Astrocyte (in vitro differentiated cells and primary cell): Measurements from ENCODE around the gene ELMO1. TPM values are rescaled to one million over a fixed set of nuclear protein-coding genes. Genes with fewer than 3 reads are reported as not detected.

Source experiments
- DNase-seq: peaks from one replicate; pipeline ENCODE4 v3.0.0-alpha.2; 2010; ENCODE audit warnings: low read depth
- FAIRE-seq: peaks from 2 replicates; lab custom pipeline; 2011; peaks lifted over from hg19 to GRCh38; lab: Jason Lieb, UNC
- H2AFZ ChIP-seq: 2 replicates; pipeline ENCODE4 v1.6.0; 2012; ENCODE audit warnings: low read depth, low read length, inconsistent platforms
- H3K27ac ChIP-seq: 2 replicates; pipeline ENCODE4 v1.5.1; 2011; ENCODE audit warnings: low read depth, low read length, inconsistent platforms
- H3K27me3 ChIP-seq: 2 replicates; pipeline ENCODE4 v1.6.0; 2011; ENCODE audit warnings: low read length, inconsistent platforms; ENCODE audit not compliant: insufficient read depth
- H3K36me3 ChIP-seq: 2 replicates; pipeline ENCODE4 v1.5.1; 2011; ENCODE audit warnings: low read length, inconsistent platforms; ENCODE audit not compliant: insufficient read depth
- H3K4me1 ChIP-seq: 2 replicates; pipeline ENCODE4 v1.5.1; 2011; ENCODE audit warnings: low read length, inconsistent platforms; ENCODE audit not compliant: insufficient read depth
- H3K4me2 ChIP-seq: 2 replicates; pipeline ENCODE4 v1.6.0; 2012; ENCODE audit warnings: low read length, inconsistent platforms
- H3K4me3 ChIP-seq: 2 replicates; pipeline ENCODE4 v1.5.1; 2011; ENCODE audit warnings: low read depth, mild to moderate bottlenecking, low read length, inconsistent platforms; ENCODE audit not compliant: insufficient read depth
- H3K79me2 ChIP-seq: 2 replicates; pipeline ENCODE4 v1.6.0; 2012; ENCODE audit warnings: mild to moderate bottlenecking, low read length, inconsistent platforms; ENCODE audit not compliant: insufficient read depth
- H3K9ac ChIP-seq: 2 replicates; pipeline ENCODE4 v1.6.0; 2012; ENCODE audit warnings: mild to moderate bottlenecking, low read length, inconsistent platforms
- H3K9me3 ChIP-seq: 2 replicates; pipeline ENCODE4 v1.5.1; 2012; ENCODE audit warnings: low read depth, mild to moderate bottlenecking, low read length, inconsistent platforms; ENCODE audit not compliant: insufficient read depth
- H4K20me1 ChIP-seq: 2 replicates; pipeline ENCODE4 v1.6.0; 2012; ENCODE audit warnings: low read length, inconsistent platforms; ENCODE audit not compliant: insufficient read depth
- H3K27ac Mint-ChIP-seq: one replicate; pipeline ENCODE4 v1.8.0; 2021; ENCODE audit warnings: mild to moderate bottlenecking, mixed read lengths; ENCODE audit not compliant: unreplicated experiment
- H3K27me3 Mint-ChIP-seq: one replicate; pipeline ENCODE4 v1.8.0; 2021; ENCODE audit warnings: low read depth, mixed read lengths; ENCODE audit not compliant: unreplicated experiment
- H3K36me3 Mint-ChIP-seq: one replicate; pipeline ENCODE4 v1.8.0; 2021; ENCODE audit warnings: low read depth, mixed read lengths; ENCODE audit not compliant: unreplicated experiment
- H3K4me1 Mint-ChIP-seq: one replicate; pipeline ENCODE4 v1.8.0; 2021; ENCODE audit warnings: low read depth, mixed read lengths; ENCODE audit not compliant: unreplicated experiment
- H3K4me3 Mint-ChIP-seq: one replicate; pipeline ENCODE4 v1.8.0; 2021; ENCODE audit warnings: mild to moderate bottlenecking, moderate library complexity, mixed read lengths; ENCODE audit not compliant: unreplicated experiment
- H3K9me3 Mint-ChIP-seq: one replicate; pipeline ENCODE4 v1.8.0; 2021; ENCODE audit warnings: mild to moderate bottlenecking, mixed read lengths; ENCODE audit not compliant: unreplicated experiment
- CTCF ChIP-seq: IDR thresholded peaks from 2 replicates; pipeline ENCODE4 v1.5.1; 2011; ENCODE audit warnings: low read depth, mild to moderate bottlenecking, inconsistent platforms, low read length, moderate library complexity; ENCODE audit not compliant: insufficient read depth
- EZH2 ChIP-seq: IDR thresholded peaks from 2 replicates; pipeline ENCODE4 v1.6.1; 2012; ENCODE audit warnings: mild to moderate bottlenecking, low read length, inconsistent platforms; ENCODE audit not compliant: insufficient read depth
- total RNA-seq: library from RNA; stranded (reverse); gene quantifications from 2 replicates; pipeline ENCODE4 v1.2.1, GENCODE V29; 2021

ELMO1 gene
- total RNA-seq, 1 donor from 2014 or later = 20.4 TPM

DNA sequence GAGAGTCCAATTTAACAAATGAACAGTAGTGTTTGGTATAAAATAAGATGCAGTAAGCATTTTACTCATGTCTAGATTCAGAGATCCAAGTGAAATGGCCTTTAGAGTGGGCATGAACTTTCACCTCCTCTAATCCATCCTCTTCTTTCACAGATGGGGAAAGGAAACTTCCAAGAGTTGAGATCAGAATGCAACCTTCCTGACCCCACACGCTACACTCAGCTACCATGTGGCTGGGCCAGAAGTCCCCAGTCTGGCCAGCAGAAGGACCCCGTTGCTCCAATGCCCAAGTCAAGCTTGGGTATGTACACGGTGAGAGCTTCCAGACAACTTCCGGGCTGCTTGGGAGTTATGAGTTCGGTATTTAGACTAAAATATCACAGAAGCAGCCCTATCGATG, 228.0 kb downstream of the ELMO1 start:
- no peaks in the 10 kb centered on the region for H3K27me3 ChIP-seq
- H3K4me3 ChIP-seq = no peak overlapping the region
- H3K36me3 ChIP-seq = no peaks in the 10 kb centered on the region
- no peak overlapping the region for H2AFZ ChIP-seq
- no peak overlapping the region for H3K4me2 ChIP-seq
- H3K9ac ChIP-seq = no peak overlapping the region
- no peak for TF ChIP-seq CTCF
- no peak for TF ChIP-seq EZH2
- DNase-seq (no peak), FAIRE-seq (no peak)
- H3K27ac Mint-ChIP-seq = no peak overlapping the region
- no peaks in the 10 kb centered on the region for H3K9me3 Mint-ChIP-seq
- no peaks in the 10 kb centered on the region for H4K20me1 ChIP-seq
- no peaks in the 10 kb centered on the region for H3K27me3 Mint-ChIP-seq
- no peaks in the 10 kb centered on the region for H3K9me3 ChIP-seq
- no peaks in the 10 kb centered on the region for H3K4me1 ChIP-seq
- H3K27ac ChIP-seq = no peak overlapping the region
- H3K36me3 Mint-ChIP-seq = peaks cover 2% of the 10 kb centered on the region
- no peak overlapping the region for H3K4me3 Mint-ChIP-seq
- H3K4me1 Mint-ChIP-seq = peaks cover 5% of the 10 kb centered on the region
- no peaks in the 10 kb centered on the region for H3K79me2 ChIP-seq

- H3K27ac Mint-ChIP-seq = no peak overlapping the region
- FAIRE-seq = no peak
Observed at GRCh38 chr7:37218956-37219355, 229.7 kb downstream of the ELMO1 start.

More at GRCh38 chr7:37218956-37219355, 229.7 kb downstream of the ELMO1 start:
- Histone ChIP-seq H3K4me2 (no peak overlapping the region), H3K4me3 (no peak overlapping the region), H3K27ac (no peak overlapping the region), H3K4me1 (no peaks in the 10 kb centered on the region), H3K9ac (no peak overlapping the region), H4K20me1 (no peaks in the 10 kb centered on the region), H2AFZ (no peak overlapping the region), H3K27me3 (no peaks in the 10 kb centered on the region), H3K9me3 (no peaks in the 10 kb centered on the region), H3K36me3 (no peaks in the 10 kb centered on the region), H3K79me2 (no peaks in the 10 kb centered on the region)
- Mint-ChIP-seq H3K36me3 (peaks cover under 1% of the 10 kb centered on the region), H3K27me3 (no peaks in the 10 kb centered on the region), H3K4me1 (peaks cover 5% of the 10 kb centered on the region), H3K9me3 (no peaks in the 10 kb centered on the region), H3K4me3 (no peak overlapping the region)
- no peak for DNase-seq
- TF ChIP-seq CTCF = no peak
- no peak for TF ChIP-seq EZH2
